Measurements from ENCODE around the gene SKA1. TPM values are rescaled to one million over a fixed set of nuclear protein-coding genes. Genes with fewer than 3 reads are reported as not detected.
A peak's percentile ranks its signal among the peaks of the same experiment; 100 is the strongest.
"Not testable (repeated sequence)": the region's sequence is repeated elsewhere in the genome, so short reads cannot be mapped to it uniquely, and the experiment has no call there.

SKA1 gene
- total and polyA plus RNA-seq, 2 donors (not counting 1 experiment from before 2014, with no cell fraction given), result 4.2 to 4.6 TPM

DNA sequence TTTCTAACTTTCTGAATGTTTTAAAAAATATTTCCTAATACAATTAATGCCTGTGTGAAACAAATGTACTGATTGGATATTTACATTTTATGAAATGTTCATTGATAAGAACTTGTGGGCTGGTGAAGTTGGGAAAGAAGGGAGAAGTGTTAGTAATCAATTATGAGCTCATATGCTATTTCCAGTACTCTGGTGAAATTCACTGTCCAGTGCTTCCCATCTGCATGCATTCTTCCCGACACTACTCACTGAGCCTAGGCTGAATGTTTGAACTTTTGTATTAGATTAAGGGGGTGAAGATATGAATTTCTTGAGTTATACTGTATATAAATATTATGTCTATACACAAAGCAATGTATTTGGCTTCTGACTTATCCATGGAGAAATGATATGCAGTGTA is 36.0 kb downstream of the SKA1 start:
- Histone ChIP-seq H3K79me2 (ENCODE audit: control insufficient read depth, insufficient read depth, low read length) (no peaks in the 10 kb centered on the region), H3K4me1 (ENCODE audit: control insufficient read depth, extremely low read depth, insufficient read depth, low read length) (no peaks in the 10 kb centered on the region), H3K9ac (ENCODE audit: insufficient read depth, low read length) (no peak overlapping the region), H3K27me3 (ENCODE audit: control insufficient read depth, insufficient read depth, low read length) (peaks cover 3% of the 10 kb centered on the region), H3K36me3 (ENCODE audit: control insufficient read depth, insufficient read depth, low read length) (no peaks in the 10 kb centered on the region), H3K27ac (ENCODE audit: insufficient read depth, low read length) (no peak overlapping the region), H2AFZ (ENCODE audit: low read length) (no peak overlapping the region), H3K9me3 (ENCODE audit: control insufficient read depth, insufficient read depth, low read depth, low read length) (no peaks in the 10 kb centered on the region), H3K4me3 (replicated peaks in 1 of 4; ENCODE audit: control extremely low read depth in 1 of 4, insufficient read depth in 1 of 4, low read depth in 3 of 4, low read length in 4 of 4) (no peak overlapping the region), H3K4me2 (ENCODE audit: extremely low read depth, insufficient read depth, low read length) (no peak overlapping the region), H4K20me1 (ENCODE audit: control insufficient read depth, extremely low read depth, insufficient read depth, low read length) (no peaks in the 10 kb centered on the region)
- DNase-seq (ENCODE audit: low read depth in 2 of 2), result peak; percentile 53 to 56
- no peak for TF ChIP-seq EZH2 (IDR thresholded peaks at IDR 0.05; ENCODE audit: low read length, missing control alignments)
- TF ChIP-seq, protein P1, sequence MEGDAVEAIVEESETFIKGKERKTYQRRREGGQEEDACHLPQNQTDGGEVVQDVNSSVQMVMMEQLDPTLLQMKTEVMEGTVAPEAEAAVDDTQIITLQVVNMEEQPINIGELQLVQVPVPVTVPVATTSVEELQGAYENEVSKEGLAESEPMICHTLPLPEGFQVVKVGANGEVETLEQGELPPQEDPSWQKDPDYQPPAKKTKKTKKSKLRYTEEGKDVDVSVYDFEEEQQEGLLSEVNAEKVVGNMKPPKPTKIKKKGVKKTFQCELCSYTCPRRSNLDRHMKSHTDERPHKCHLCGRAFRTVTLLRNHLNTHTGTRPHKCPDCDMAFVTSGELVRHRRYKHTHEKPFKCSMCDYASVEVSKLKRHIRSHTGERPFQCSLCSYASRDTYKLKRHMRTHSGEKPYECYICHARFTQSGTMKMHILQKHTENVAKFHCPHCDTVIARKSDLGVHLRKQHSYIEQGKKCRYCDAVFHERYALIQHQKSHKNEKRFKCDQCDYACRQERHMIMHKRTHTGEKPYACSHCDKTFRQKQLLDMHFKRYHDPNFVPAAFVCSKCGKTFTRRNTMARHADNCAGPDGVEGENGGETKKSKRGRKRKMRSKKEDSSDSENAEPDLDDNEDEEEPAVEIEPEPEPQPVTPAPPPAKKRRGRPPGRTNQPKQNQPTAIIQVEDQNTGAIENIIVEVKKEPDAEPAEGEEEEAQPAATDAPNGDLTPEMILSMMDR (conservative IDR thresholded peaks at IDR 0.05 in 1 of 2, IDR thresholded peaks at IDR 0.05 in 1 of 2; ENCODE audit: low read depth in 1 of 2, low read length in 2 of 2), result no peak

GRCh38 chr18:50416832-50417231 is 42.0 kb downstream of the SKA1 start:
- not testable (repeated sequence) for H3K4me2 ChIP-seq (ENCODE audit: extremely low read depth, insufficient read depth, low read length); H4K20me1 ChIP-seq (ENCODE audit: control insufficient read depth, extremely low read depth, insufficient read depth, low read length); DNase-seq (ENCODE audit: low read depth in 2 of 2); H3K27ac ChIP-seq (ENCODE audit: insufficient read depth, low read length); H3K4me3 ChIP-seq (replicated peaks in 1 of 4; ENCODE audit: control extremely low read depth in 1 of 4, insufficient read depth in 1 of 4, low read depth in 3 of 4, low read length in 4 of 4); H3K9me3 ChIP-seq (ENCODE audit: control insufficient read depth, insufficient read depth, low read depth, low read length); H3K9ac ChIP-seq (ENCODE audit: insufficient read depth, low read length); H3K27me3 ChIP-seq (ENCODE audit: control insufficient read depth, insufficient read depth, low read length); H3K36me3 ChIP-seq (ENCODE audit: control insufficient read depth, insufficient read depth, low read length); H2AFZ ChIP-seq (ENCODE audit: low read length); H3K4me1 ChIP-seq (ENCODE audit: control insufficient read depth, extremely low read depth, insufficient read depth, low read length); H3K79me2 ChIP-seq (ENCODE audit: control insufficient read depth, insufficient read depth, low read length)

GRCh38 chr18:50417705-50418104 is 42.9 kb downstream of the SKA1 start:
- not testable (repeated sequence) for H2AFZ ChIP-seq (ENCODE audit: low read length); H4K20me1 ChIP-seq (ENCODE audit: control insufficient read depth, extremely low read depth, insufficient read depth, low read length); DNase-seq (ENCODE audit: low read depth in 2 of 2); H3K9ac ChIP-seq (ENCODE audit: insufficient read depth, low read length); H3K27ac ChIP-seq (ENCODE audit: insufficient read depth, low read length); H3K27me3 ChIP-seq (ENCODE audit: control insufficient read depth, insufficient read depth, low read length); H3K4me3 ChIP-seq (replicated peaks in 1 of 4; ENCODE audit: control extremely low read depth in 1 of 4, insufficient read depth in 1 of 4, low read depth in 3 of 4, low read length in 4 of 4); H3K4me2 ChIP-seq (ENCODE audit: extremely low read depth, insufficient read depth, low read length); H3K4me1 ChIP-seq (ENCODE audit: control insufficient read depth, extremely low read depth, insufficient read depth, low read length); H3K79me2 ChIP-seq (ENCODE audit: control insufficient read depth, insufficient read depth, low read length); H3K9me3 ChIP-seq (ENCODE audit: control insufficient read depth, insufficient read depth, low read depth, low read length); H3K36me3 ChIP-seq (ENCODE audit: control insufficient read depth, insufficient read depth, low read length)

DNA sequence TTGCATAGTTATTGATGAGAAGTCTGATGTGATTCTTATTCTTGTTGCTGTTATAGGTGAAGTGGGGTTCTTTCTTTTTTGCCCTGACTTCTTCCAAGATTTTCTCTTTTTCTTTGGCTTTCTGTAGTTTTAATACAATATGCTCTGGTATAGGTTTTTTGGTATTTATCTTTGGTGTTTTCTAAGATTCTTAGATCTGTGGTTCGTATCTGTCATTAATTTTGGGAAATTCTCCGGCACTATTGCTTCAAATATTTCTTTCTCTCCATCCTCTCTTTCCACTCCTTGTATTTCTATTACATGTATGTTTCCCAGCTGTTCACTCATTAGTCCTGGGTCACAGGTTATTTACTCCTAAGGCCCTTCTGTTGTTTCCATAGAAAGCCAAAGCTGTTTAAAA is 43.8 kb downstream of the SKA1 start:
- no peak overlapping the region for H3K4me3 ChIP-seq (replicated peaks in 1 of 4; ENCODE audit: control extremely low read depth in 1 of 4, insufficient read depth in 1 of 4, low read depth in 3 of 4, low read length in 4 of 4)
- no peak overlapping the region for H3K4me2 ChIP-seq (ENCODE audit: extremely low read depth, insufficient read depth, low read length)
- no peak for DNase-seq (ENCODE audit: low read depth in 2 of 2)
- TF ChIP-seq, protein P1 (conservative IDR thresholded peaks at IDR 0.05 in 1 of 2, IDR thresholded peaks at IDR 0.05 in 1 of 2; ENCODE audit: low read depth in 1 of 2, low read length in 2 of 2), result no peak
- no peak for TF ChIP-seq EZH2 (IDR thresholded peaks at IDR 0.05; ENCODE audit: low read length, missing control alignments)
- no peaks in the 10 kb centered on the region for H3K27me3 ChIP-seq (ENCODE audit: control insufficient read depth, insufficient read depth, low read length)
- H3K79me2 ChIP-seq (ENCODE audit: control insufficient read depth, insufficient read depth, low read length), result no peaks in the 10 kb centered on the region
- no peaks in the 10 kb centered on the region for H3K4me1 ChIP-seq (ENCODE audit: control insufficient read depth, extremely low read depth, insufficient read depth, low read length)
- no peaks in the 10 kb centered on the region for H4K20me1 ChIP-seq (ENCODE audit: control insufficient read depth, extremely low read depth, insufficient read depth, low read length)
- no peaks in the 10 kb centered on the region for H3K36me3 ChIP-seq (ENCODE audit: control insufficient read depth, insufficient read depth, low read length)
- H3K27ac ChIP-seq (ENCODE audit: insufficient read depth, low read length), result no peak overlapping the region
- no peaks in the 10 kb centered on the region for H3K9me3 ChIP-seq (ENCODE audit: control insufficient read depth, insufficient read depth, low read depth, low read length)
- no peak overlapping the region for H3K9ac ChIP-seq (ENCODE audit: insufficient read depth, low read length)
- no peak overlapping the region for H2AFZ ChIP-seq (ENCODE audit: low read length)

All from fibroblast of lung (primary cell).